ENCODE measurements around the gene PMF1. TPM values are rescaled to one million over a fixed set of nuclear protein-coding genes. Genes with fewer than 3 reads are reported as not detected.

Gene PMF1
- total RNA-seq, 4 donors from 2014 or later, result 34.0 to 74.8 (median 49.5) TPM

DNA sequence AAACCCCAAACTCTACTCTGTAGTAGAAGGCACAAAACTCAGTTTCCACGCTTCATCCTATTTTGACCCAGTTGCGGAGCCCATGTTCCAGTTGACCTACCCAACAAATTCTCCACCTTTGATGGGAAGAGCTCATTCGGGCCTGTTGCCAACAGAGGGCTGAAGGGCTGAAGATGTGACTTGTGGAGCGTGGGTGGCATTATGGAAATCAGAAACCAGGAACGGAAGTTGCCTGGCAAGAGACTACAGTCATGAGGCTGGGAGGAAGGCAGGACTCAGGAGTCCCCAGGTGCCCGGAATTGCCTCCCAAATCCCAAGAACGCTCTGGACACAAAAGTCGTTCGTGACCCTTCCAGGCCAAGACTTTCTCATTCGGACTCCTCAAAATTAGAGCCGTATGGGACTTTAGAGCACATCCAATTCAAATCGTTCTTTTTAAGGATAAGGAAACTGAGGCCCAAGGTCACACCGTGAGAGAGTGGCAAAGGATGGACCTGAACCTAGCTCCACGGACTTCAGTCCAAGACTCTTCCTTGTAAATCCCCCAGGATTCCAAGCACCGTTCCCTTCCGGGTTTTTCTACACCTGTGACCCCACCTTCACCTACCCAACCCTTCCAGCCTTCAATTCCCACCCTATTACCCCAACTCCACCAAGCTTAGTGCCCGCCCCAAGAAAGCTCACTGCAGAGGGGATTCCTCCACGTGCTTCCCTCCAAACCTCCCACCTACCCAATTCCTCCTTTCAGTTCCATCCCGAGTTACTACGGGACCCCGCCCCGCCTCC lies 69.1 kb downstream of the PMF1 start:
- DNase-seq (ENCODE audit: low spot score) (no peak), ATAC-seq (ENCODE audit: low FRiP score) (no peak)
- TF ChIP-seq, protein P1, sequence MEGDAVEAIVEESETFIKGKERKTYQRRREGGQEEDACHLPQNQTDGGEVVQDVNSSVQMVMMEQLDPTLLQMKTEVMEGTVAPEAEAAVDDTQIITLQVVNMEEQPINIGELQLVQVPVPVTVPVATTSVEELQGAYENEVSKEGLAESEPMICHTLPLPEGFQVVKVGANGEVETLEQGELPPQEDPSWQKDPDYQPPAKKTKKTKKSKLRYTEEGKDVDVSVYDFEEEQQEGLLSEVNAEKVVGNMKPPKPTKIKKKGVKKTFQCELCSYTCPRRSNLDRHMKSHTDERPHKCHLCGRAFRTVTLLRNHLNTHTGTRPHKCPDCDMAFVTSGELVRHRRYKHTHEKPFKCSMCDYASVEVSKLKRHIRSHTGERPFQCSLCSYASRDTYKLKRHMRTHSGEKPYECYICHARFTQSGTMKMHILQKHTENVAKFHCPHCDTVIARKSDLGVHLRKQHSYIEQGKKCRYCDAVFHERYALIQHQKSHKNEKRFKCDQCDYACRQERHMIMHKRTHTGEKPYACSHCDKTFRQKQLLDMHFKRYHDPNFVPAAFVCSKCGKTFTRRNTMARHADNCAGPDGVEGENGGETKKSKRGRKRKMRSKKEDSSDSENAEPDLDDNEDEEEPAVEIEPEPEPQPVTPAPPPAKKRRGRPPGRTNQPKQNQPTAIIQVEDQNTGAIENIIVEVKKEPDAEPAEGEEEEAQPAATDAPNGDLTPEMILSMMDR (IDR thresholded peaks at IDR 0.05), result no peak

DNA sequence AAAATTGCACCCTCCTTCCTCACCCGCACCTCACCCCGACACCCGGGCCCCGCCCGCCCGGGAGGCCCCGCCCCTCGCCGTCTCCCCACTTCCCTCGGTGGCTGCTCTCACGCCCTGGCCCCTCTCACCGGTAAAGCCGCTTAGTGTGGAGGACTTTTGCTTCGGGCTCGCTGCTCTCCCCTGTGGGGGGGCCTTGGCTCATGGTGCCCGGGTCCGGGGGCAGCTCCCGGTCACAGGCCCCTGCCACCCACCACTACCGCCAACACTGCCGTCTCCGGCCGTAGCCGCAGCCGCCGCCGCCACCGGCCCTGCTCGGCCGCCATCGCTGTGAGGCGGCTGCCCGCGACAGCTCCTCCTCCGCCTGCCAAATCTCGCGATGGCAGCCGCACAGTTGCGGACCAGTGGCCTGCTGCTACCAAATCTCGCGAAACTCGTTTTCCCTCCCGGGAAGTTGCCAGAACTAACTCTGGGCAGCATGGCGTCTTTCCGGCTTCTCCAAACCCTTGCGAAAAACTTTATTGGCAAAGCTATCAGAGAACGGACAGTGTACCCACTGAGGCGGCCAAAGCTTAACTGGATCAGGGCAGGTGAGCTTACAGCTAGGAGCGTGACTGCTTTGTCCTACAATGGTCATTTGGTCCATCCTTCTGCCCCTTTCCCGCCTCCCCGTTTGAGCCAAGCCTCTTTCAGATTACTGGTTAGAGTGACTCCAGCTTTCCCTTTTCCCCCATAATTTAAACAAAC lies 69.8 kb downstream of the PMF1 start, which contains the start of gene SMG5:
Gene SMG5, minus strand, starts transcription at position 347 of the 744 bp plus-strand sequence. Its CDS starts 145 bp downstream, at position 202.
- ATAC-seq (ENCODE audit: low FRiP score) (peak; percentile 92), DNase-seq (ENCODE audit: low spot score) (peak; percentile 86)
- TF ChIP-seq, protein P1 (IDR thresholded peaks at IDR 0.05), result no peak

DNA sequence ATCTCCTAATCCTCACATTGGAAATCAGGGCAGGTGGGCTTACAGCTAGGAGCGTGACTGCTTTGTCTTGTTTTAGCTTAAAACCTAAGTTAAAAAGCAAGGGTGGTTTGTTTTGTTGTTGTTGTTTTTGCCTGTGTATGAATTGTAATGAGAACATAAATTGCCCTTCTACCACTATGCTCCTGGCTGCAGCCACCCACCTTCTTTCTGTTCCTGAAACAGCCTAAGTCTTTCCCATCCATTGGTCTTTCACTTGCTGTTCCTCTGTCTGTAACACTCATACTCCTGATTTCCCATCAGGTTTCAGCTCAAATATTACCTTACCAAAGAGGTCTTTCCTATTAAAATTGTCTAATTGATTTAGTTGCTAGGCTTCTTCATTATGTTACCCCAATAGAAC lies 70.7 kb downstream of the PMF1 start:
- ATAC-seq (ENCODE audit: low FRiP score), result no peak
- TF ChIP-seq, protein P1 (IDR thresholded peaks at IDR 0.05), result no peak

DNA sequence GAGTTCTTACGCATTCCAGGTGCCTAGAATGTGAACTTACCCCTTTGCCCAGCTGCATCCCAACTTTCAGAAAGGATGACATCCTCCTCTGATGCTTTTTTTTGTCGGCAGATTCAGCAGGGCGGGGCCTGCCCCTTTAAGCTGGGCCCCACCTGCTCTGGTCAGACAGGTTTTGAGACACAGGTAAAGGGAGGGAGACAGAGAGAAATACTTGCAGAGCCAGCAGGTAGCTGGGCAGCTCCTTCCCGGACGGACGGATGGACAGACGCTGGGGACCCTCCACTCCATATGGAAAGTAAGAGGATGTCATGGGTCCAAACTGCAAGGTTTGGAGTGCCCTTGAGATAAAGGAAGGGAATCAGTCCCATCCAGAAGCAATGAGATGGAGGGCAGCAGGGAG lies 71.3 kb downstream of the PMF1 start, which contains the start of gene TMEM79:
Gene TMEM79, plus strand, starts transcription at position 214 of the 400 bp plus-strand sequence. CDS start 902 bp downstream, outside the sequence.
- ATAC-seq (ENCODE audit: low FRiP score) (no peak), DNase-seq (ENCODE audit: low spot score) (no peak)
- TF ChIP-seq, protein P1 (IDR thresholded peaks at IDR 0.05), result no peak

More for the DNA sequence above, 70.7 kb downstream of the PMF1 start:
- DNase-seq (ENCODE audit: low spot score), result no peak

DNA sequence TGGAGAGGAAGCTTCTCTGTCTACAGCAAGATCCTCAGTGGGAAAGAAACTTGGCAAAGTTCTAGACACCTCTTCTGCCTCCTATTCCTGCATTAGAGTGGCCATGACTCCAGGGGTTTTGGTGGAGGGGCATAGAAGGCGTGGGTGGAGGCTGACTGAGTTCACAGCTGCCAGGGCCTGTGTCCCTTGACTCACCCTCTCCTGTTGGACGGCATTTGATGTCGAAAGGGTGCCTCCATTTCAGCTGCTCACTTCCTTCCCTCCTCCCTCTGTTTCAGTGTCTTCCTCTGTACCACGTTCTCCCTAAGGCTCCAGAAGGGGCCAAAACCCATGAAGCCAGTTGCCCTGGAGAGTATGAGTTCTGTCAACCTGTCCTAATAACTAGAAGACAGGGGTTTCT lies 72.0 kb downstream of the PMF1 start:
- DNase-seq (ENCODE audit: low spot score) (no peak), ATAC-seq (ENCODE audit: low FRiP score) (no peak)
- TF ChIP-seq, protein P1 (IDR thresholded peaks at IDR 0.05), result no peak

DNA sequence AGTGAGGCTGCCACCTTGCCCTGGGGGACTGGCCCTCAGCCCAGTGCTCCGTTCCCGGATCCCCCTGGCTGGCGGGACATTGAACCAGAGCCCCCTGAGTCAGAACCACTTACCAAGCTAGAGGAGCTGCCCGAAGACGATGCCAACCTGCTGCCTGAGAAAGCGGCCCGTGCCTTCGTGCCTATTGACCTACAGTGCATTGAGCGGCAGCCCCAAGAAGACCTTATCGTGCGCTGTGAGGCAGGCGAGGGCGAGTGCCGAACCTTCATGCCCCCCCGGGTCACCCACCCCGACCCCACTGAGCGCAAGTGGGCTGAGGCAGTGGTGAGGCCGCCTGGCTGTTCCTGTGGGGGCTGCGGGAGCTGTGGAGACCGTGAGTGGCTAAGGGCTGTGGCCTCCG lies 72.6 kb downstream of the PMF1 start:
- ATAC-seq (ENCODE audit: low FRiP score) (no peak), DNase-seq (ENCODE audit: low spot score) (no peak)
- TF ChIP-seq, protein P1 (IDR thresholded peaks at IDR 0.05), result no peak

All from omental fat pad (tissue), 4 donors.